Measurements from ENCODE around the gene FAM171A1. TPM values are rescaled to one million over a fixed set of nuclear protein-coding genes. Genes with fewer than 3 reads are reported as not detected.
A peak's percentile ranks its signal among the peaks of the same experiment; 100 is the strongest.

FAM171A1 gene
- total and polyA plus RNA-seq, 2 donors (not counting 3 experiments of a cell fraction or from before 2014, with no cell fraction given) = 56.3 to 75.8 TPM

- peaks cover 38% of the 10 kb centered on the region for H3K4me1 ChIP-seq (ENCODE audit: control insufficient read depth, extremely low read depth, insufficient read depth, low read length)
- H3K27ac ChIP-seq (ENCODE audit: insufficient read depth, low read depth, low read length) = peak overlapping the region; percentile 42
- no TSS peak for BruUV-seq (replicated peaks)
- no peak overlapping the region for H2AFZ ChIP-seq (ENCODE audit: low read depth, low read length)
- CTCF ChIA-PET = interaction anchor here (0.9 to 4.3 kb wide), 10 partner anchors 18 to 232 kb away, joined by 3 to 23 read pairs (median 4); partner anchors contain the start of gene FAM171A1
- DNase-seq (ENCODE audit: low read depth, low spot score) (peak; percentile 30), FAIRE-seq (no peak)
- dilution Hi-C loops (cut with MboI; ENCODE audit: extremely low pct_ligation_motif_present, low sequenced_read_pairs) = no loop called here
- no peaks in the 10 kb centered on the region for H3K9me1 ChIP-seq (replicated peaks; ENCODE audit: control insufficient read depth, extremely low read depth, insufficient read depth, low read length)
- H3K9me3 ChIP-seq (replicated peaks; ENCODE audit: control insufficient read depth, insufficient read depth, low read length) = no peaks in the 10 kb centered on the region
- peak overlapping the region; percentile 99 for H3K4me2 ChIP-seq (ENCODE audit: insufficient read depth, low read length)
- no peaks in the 10 kb centered on the region for H3K27me3 ChIP-seq (ENCODE audit: control insufficient read depth in 2 of 2, insufficient read depth in 2 of 2, low read length in 2 of 2)
- peak overlapping the region; percentile 91 to 100 (median 99) for H3K4me3 ChIP-seq (replicated peaks in 1 of 3; ENCODE audit: insufficient read depth in 1 of 3, low read depth in 1 of 3, low read length in 3 of 3)
- peak overlapping the region; percentile 91 for H3K9ac ChIP-seq (replicated peaks; ENCODE audit: extremely low read depth, insufficient read depth, low read length)
- no peaks in the 10 kb centered on the region for H3K36me3 ChIP-seq (ENCODE audit: control insufficient read depth in 2 of 2, extremely low read depth in 1 of 2, insufficient read depth in 2 of 2, low read length in 2 of 2)
- H3K79me2 ChIP-seq (ENCODE audit: control insufficient read depth, insufficient read depth, low read length) = peaks cover 69% of the 10 kb centered on the region
- H4K20me1 ChIP-seq (replicated peaks; ENCODE audit: control insufficient read depth, extremely low read depth, insufficient read depth, low read length) = peaks cover 15% of the 10 kb centered on the region
- POLR2A ChIA-PET = interaction anchor here (2.8 kb wide), 1 partner anchor 31 kb away, joined by 16 read pairs; no protein-coding TSS in a partner anchor
- no peak for TF ChIP-seq POLR2AphosphoS5 (IDR thresholded peaks at IDR 0.05; ENCODE audit: insufficient read depth, low read depth, low read length)
- TF ChIP-seq JUN (IDR thresholded peaks at IDR 0.05; ENCODE audit: borderline replicate concordance, insufficient read depth, insufficient read length, low read depth) = no peak
- no peak for TF ChIP-seq MYC (IDR thresholded peaks at IDR 0.05; ENCODE audit: low read depth, low read length)
- no peak for TF ChIP-seq EZH2 (IDR thresholded peaks at IDR 0.05; ENCODE audit: borderline replicate concordance, low read depth, low read length, severe bottlenecking)
- TF ChIP-seq CTCF (IDR thresholded peaks at IDR 0.05; ENCODE audit: extremely low read depth in 1 of 2, insufficient read depth in 1 of 2, low read depth in 1 of 2, low read length in 2 of 2) = no peak
- TF ChIP-seq FOS (IDR thresholded peaks at IDR 0.05; ENCODE audit: borderline replicate concordance, insufficient read depth, low read length) = no peak
- no peak for TF ChIP-seq POLR2A (IDR thresholded peaks at IDR 0.05; ENCODE audit: low read depth, low read length)
- intact Hi-C loops (cut with micrococcal nuclease) = loop anchor here (1.0 to 5.0 kb wide), 3 partner anchors 80 to 221 kb away; no protein-coding TSS in a partner anchor
Measured at GRCh38 chr10:15166325-15166724, 204.8 kb downstream of the FAM171A1 start.

Measured in endothelial cell of umbilical vein (primary cell).